HCT116 (cell line): ENCODE data around the gene SERPING1. TPM values are rescaled to one million over a fixed set of nuclear protein-coding genes. Genes with fewer than 3 reads are reported as not detected.

Experiments used
- ATAC-seq: fragments of 200-7000 bp; cut with Tn5 transposase; 2 replicates; pipeline ENCODE4 v1.9.1; 2020; ENCODE audit warnings: mild to moderate bottlenecking, moderate library complexity
- BruUV-seq: library from RNA; stranded (reverse); fragments of 400-500 nt; replicated peaks from 2 replicates; lab custom pipeline; 2021; lab: Mats Ljungman, UMichigan
- CTCF ChIA-PET: fragments of 300-600 bp; sonication (Branson Sonifier 250); formaldehyde crosslinking; loops from one replicate; lab custom pipeline; 2021; ENCODE audit warnings: antibody characterized with exemption; lab: Charles Lee
- POLR2A ChIA-PET: fragments of 300-600, 350-600 bp; sonication (Branson Sonifier 250); formaldehyde crosslinking; loops from one replicate; lab custom pipeline; 2021; ENCODE audit warnings: antibody characterized with exemption; lab: Charles Lee
- RAD21 ChIA-PET, 2 experiments: fragments of 300-600 bp; sonication (Branson Sonifier 250); formaldehyde crosslinking; loops; one replicate each; lab custom pipeline; 2023; ENCODE audit warnings: low total read pairs in 2 of 2; ENCODE audit not compliant: uncharacterized antibody in 2 of 2, unreplicated experiment in 2 of 2, low non-redundant PET in 1 of 2; lab: Charles Lee
- DNase-seq: peaks from one replicate; pipeline ENCODE4 v3.0.0-alpha.2; 2010; ENCODE audit warnings: low read depth, low spot score
- H2AFZ ChIP-seq: fragments of 200-600 bp; shearing (Covaris generic), sonication (generic); 2 replicates; pipeline ENCODE4 v1.6.1; 2017; ENCODE audit warnings: low read depth, mixed run types, mixed read lengths, antibody characterized with exemption, low read length; ENCODE audit not compliant: poor library complexity, severe bottlenecking
- H3K27ac ChIP-seq: 2 replicates; pipeline ENCODE4 v1.5.1; 2012; ENCODE audit warnings: low read depth, low read length
- H3K27me3 ChIP-seq: fragments of 200-600 bp; sonication (generic); 2 replicates; pipeline ENCODE4 v1.6.1; 2016; ENCODE audit warnings: mixed run types, low read length, mixed read lengths; ENCODE audit not compliant: insufficient read depth
- H3K36me3 ChIP-seq, 2 experiments: fragments of 200-500 bp in 1 of 2; fragments of 200-600 bp in 1 of 2; sonication (Bioruptor generic) in 1 of 2; sonication (generic) in 1 of 2; 2 replicates each; pipeline versions ENCODE4 v1.5.1 to v1.6.1; 2014 to 2016; ENCODE audit warnings: low read length in 2 of 2, inconsistent platforms in 1 of 2, mixed read lengths in 1 of 2, mixed run types in 1 of 2; ENCODE audit not compliant: insufficient read depth in 2 of 2, control insufficient read depth in 1 of 2
- H3K4me1 ChIP-seq, 2 experiments: fragments of 200-600 bp in 1 of 2; sonication (generic) in 1 of 2; 2 replicates each; pipeline versions ENCODE4 v1.5.1 to v1.6.1; 2012 to 2017; ENCODE audit warnings: low read length in 2 of 2, inconsistent platforms in 1 of 2, mild to moderate bottlenecking in 1 of 2, mixed read lengths in 1 of 2, mixed run types in 1 of 2, moderate library complexity in 1 of 2; ENCODE audit not compliant: insufficient read depth in 2 of 2, control insufficient read depth in 1 of 2
- H3K4me2 ChIP-seq: fragments of 200-600 bp; sonication (generic); 2 replicates; pipeline ENCODE4 v1.6.1; 2017; ENCODE audit warnings: mixed run types, low read length, mixed read lengths
- H3K4me3 ChIP-seq, 2 experiments: fragments of 200-600 bp in 1 of 2; sonication (generic) in 1 of 2; replicated peaks in 1 of 2; 2 replicates each; pipeline ENCODE4 v1.5.1; 2011 to 2016; ENCODE audit warnings: low read length in 2 of 2, control low read depth in 1 of 2, low read depth in 1 of 2, mild to moderate bottlenecking in 1 of 2, mixed read lengths in 1 of 2, mixed run types in 1 of 2
- H3K79me2 ChIP-seq: fragments of 200-600 bp; sonication (generic); 2 replicates; pipeline ENCODE4 v1.6.1; 2017; ENCODE audit warnings: mild to moderate bottlenecking, mixed run types, low read length, moderate library complexity, mixed read lengths; ENCODE audit not compliant: insufficient read depth
- H3K9ac ChIP-seq: fragments of 200-600 bp; sonication (generic); 2 replicates; pipeline ENCODE4 v1.6.1; 2016; ENCODE audit warnings: low read length, mixed read lengths
- H3K9me2 ChIP-seq: fragments of 200-600 bp; sonication (generic), shearing (Covaris generic); 2 replicates; pipeline ENCODE4 v1.6.1; 2017; ENCODE audit warnings: mixed run types, mild to moderate bottlenecking, moderate library complexity; ENCODE audit not compliant: insufficient read depth
- H3K9me3 ChIP-seq, 2 experiments: fragments of 200-500 bp in 1 of 2; fragments of 200-600 bp in 1 of 2; sonication (Bioruptor generic) in 1 of 2; sonication (generic) in 1 of 2; 2 replicates each; pipeline ENCODE4 v1.6.1; 2014 to 2017; ENCODE audit warnings: low read length in 2 of 2, mixed read lengths in 2 of 2, inconsistent platforms in 1 of 2, low read depth in 1 of 2, mild to moderate bottlenecking in 1 of 2, mixed run types in 1 of 2, moderate library complexity in 1 of 2; ENCODE audit not compliant: control insufficient read depth in 1 of 2, insufficient read depth in 1 of 2
- H4K20me1 ChIP-seq: fragments of 200-600 bp; sonication (generic), shearing (Covaris generic); 2 replicates; pipeline ENCODE4 v1.6.1; 2017; ENCODE audit warnings: mixed run types, mild to moderate bottlenecking, moderate library complexity; ENCODE audit not compliant: insufficient read depth
- ATF3 ChIP-seq: IDR thresholded peaks from 2 replicates; pipeline ENCODE4 v1.6.1; 2012
- CBX3 ChIP-seq: IDR thresholded peaks from 2 replicates; pipeline ENCODE4 v1.6.1; 2012; ENCODE audit warnings: low read depth
- EGR1 ChIP-seq: IDR thresholded peaks from 2 replicates; pipeline ENCODE4 v1.6.1; 2012; ENCODE audit warnings: low read depth
- ELF1 ChIP-seq: IDR thresholded peaks from 2 replicates; pipeline ENCODE4 v1.6.1; 2012; ENCODE audit warnings: low read depth, borderline replicate concordance
- EZH2phosphoT487 ChIP-seq: fragments of 200-600 bp; IDR thresholded peaks from 2 replicates; pipeline ENCODE4 v1.6.1; 2018; ENCODE audit warnings: antibody characterized with exemption, borderline replicate concordance
- FOSL1 ChIP-seq: IDR thresholded peaks from 2 replicates; pipeline ENCODE4 v1.6.1; 2012; ENCODE audit warnings: low read depth
- JUND ChIP-seq: IDR thresholded peaks from 2 replicates; pipeline ENCODE4 v1.6.1; 2012
- MAX ChIP-seq: IDR thresholded peaks from 2 replicates; pipeline ENCODE4 v1.6.1; 2012
- POLR2AphosphoS5 ChIP-seq: IDR thresholded peaks from 2 replicates; pipeline ENCODE4 v1.6.1; 2011; ENCODE audit warnings: mild to moderate bottlenecking, low read depth, low read length, moderate library complexity
- SIN3A ChIP-seq: IDR thresholded peaks from 2 replicates; pipeline ENCODE4 v1.6.1; 2012; ENCODE audit warnings: low read depth
- SP1 ChIP-seq: IDR thresholded peaks from 2 replicates; pipeline ENCODE4 v1.6.1; 2012; ENCODE audit warnings: low read depth
- SRF ChIP-seq: IDR thresholded peaks from 2 replicates; pipeline ENCODE4 v1.6.1; 2012; ENCODE audit warnings: low read depth
- TCF7L2 ChIP-seq: IDR thresholded peaks from 2 replicates; pipeline ENCODE4 v1.7.0; 2011; ENCODE audit warnings: borderline replicate concordance, inconsistent platforms; ENCODE audit not compliant: insufficient read depth, insufficient read length; ENCODE audit errors: extremely low read depth
- ZBTB33 ChIP-seq: IDR thresholded peaks from 2 replicates; pipeline ENCODE4 v1.6.1; 2011; ENCODE audit warnings: mild to moderate bottlenecking, low read length, moderate library complexity; ENCODE audit not compliant: insufficient replicate concordance; ENCODE audit errors: extremely low read depth
- intact Hi-C: fragments of 100-400 bp; cut with micrococcal nuclease; formaldehyde crosslinking; loops from 2 replicates; pipeline ENCODE4 v1.10.0; 2022
- total RNA-seq: library from RNA; stranded (reverse); gene quantifications from one replicate; pipeline ENCODE4 v1.2.1, GENCODE V29; 2021; ENCODE audit not compliant: unreplicated experiment

Gene SERPING1
- total RNA-seq, 1 experiment from 2014 or later: 3.4 TPM

GRCh38 chr11:57633394-57634070 lies 36.0 kb downstream of the SERPING1 start:
- no peak overlapping the region for H3K9ac ChIP-seq
- ATAC-seq (no peak), DNase-seq (no peak)
- H3K79me2 ChIP-seq: peaks cover 1% of the 10 kb centered on the region; the same call in 1 of the 2 replicates
- no peaks in the 10 kb centered on the region for H3K9me3 ChIP-seq
- H3K36me3 ChIP-seq: no peaks in the 10 kb centered on the region
- no peak overlapping the region for H2AFZ ChIP-seq
- peaks cover 13% of the 10 kb centered on the region; the same call in 1 of the 2 replicates for H3K27me3 ChIP-seq
- H3K4me1 ChIP-seq: peaks cover 0 to 17% of the 10 kb centered on the region in 2 experiments; a peak in 2 of 4 replicates
- BruUV-seq: no TSS peak
- CTCF ChIA-PET: interaction anchor here (0.7 kb wide), 1 partner anchor 11 kb away, joined by 3 read pairs; no protein-coding TSS in a partner anchor
- TF ChIP-seq SRF (no peak), EGR1 (no peak), SP1 (no peak), ELF1 (no peak), SIN3A (no peak), CBX3 (no peak), JUND (no peak), EZH2phosphoT487 (no peak), MAX (no peak), ZBTB33 (no peak), ATF3 (no peak), POLR2AphosphoS5 (no peak), TCF7L2 (no peak), FOSL1 (no peak)
- H4K20me1 ChIP-seq: no peaks in the 10 kb centered on the region
- no peaks in the 10 kb centered on the region for H3K9me2 ChIP-seq
- intact Hi-C loops: no loop called here
- RAD21 ChIA-PET: no interaction called here
- no peak overlapping the region for H3K4me3 ChIP-seq
- no peak overlapping the region for H3K27ac ChIP-seq
- no peak overlapping the region for H3K4me2 ChIP-seq
- POLR2A ChIA-PET: interaction anchor here (0.7 kb wide), 1 partner anchor 26 kb away, joined by 3 read pairs; no protein-coding TSS in a partner anchor
